Stromal cell of bone marrow (primary cell): ENCODE measurements around the gene TMEM254.
"Not testable (repeated sequence)": the region's sequence is repeated elsewhere in the genome, so short reads cannot be mapped to it uniquely, and the experiment has no call there.

Source experiments
- DNase-seq: peaks from one replicate; pipeline ENCODE4 v3.0.0-alpha.2; 2012; ENCODE audit warnings: low read depth

The TMEM254 gene

GRCh38 chr10:80078448-80079311 lies at the start of gene TMEM254:
TMEM254 (plus strand) TSS chr10:80078665; CDS start chr10:80078700, 35 bp downstream.
- peak; percentile 83 for DNase-seq

- not testable (repeated sequence) for DNase-seq
These were observed 49.3 kb upstream of the TMEM254 start for GRCh38 chr10:80029205-80029604.

- DNase-seq: not testable (repeated sequence)
These were observed 48.6 kb upstream of the TMEM254 start for GRCh38 chr10:80029865-80030264.

- no peak for DNase-seq
These were observed 46.0 kb upstream of the TMEM254 start for GRCh38 chr10:80032503-80032902.

GRCh38 chr10:80034766-80035165 lies 43.7 kb upstream of the TMEM254 start:
- DNase-seq: not testable (repeated sequence)

- DNase-seq: not testable (repeated sequence)
These were observed 43.0 kb upstream of the TMEM254 start for GRCh38 chr10:80035430-80035829.

GRCh38 chr10:80036921-80037500 lies 41.5 kb upstream of the TMEM254 start:
- DNase-seq: not testable (repeated sequence)

GRCh38 chr10:80038226-80038625 lies 40.2 kb upstream of the TMEM254 start:
- not testable (repeated sequence) for DNase-seq

- DNase-seq: no peak
These were observed 37.3 kb upstream of the TMEM254 start for GRCh38 chr10:80041162-80041561.

GRCh38 chr10:80044935-80045334 lies 33.5 kb upstream of the TMEM254 start:
- DNase-seq: not testable (repeated sequence)

- peak; percentile 66 for DNase-seq
These were observed 31.6 kb upstream of the TMEM254 start for GRCh38 chr10:80046629-80047441.

GRCh38 chr10:80050752-80051151 lies 27.7 kb upstream of the TMEM254 start:
- no peak for DNase-seq

- DNase-seq: no peak
These were observed 26.5 kb upstream of the TMEM254 start for GRCh38 chr10:80051993-80052392.

GRCh38 chr10:80055760-80056159 lies 22.7 kb upstream of the TMEM254 start:
- no peak for DNase-seq

- no peak for DNase-seq
These were observed 21.3 kb upstream of the TMEM254 start for GRCh38 chr10:80057171-80057570.

GRCh38 chr10:80064120-80064886 lies 14.2 kb upstream of the TMEM254 start:
- peak; percentile 48 for DNase-seq

GRCh38 chr10:80066809-80067208 lies 11.7 kb upstream of the TMEM254 start:
- DNase-seq: no peak

GRCh38 chr10:80067821-80068220 lies 10.6 kb upstream of the TMEM254 start:
- DNase-seq: not testable (repeated sequence)

- DNase-seq: no peak
These were observed 10.2 kb upstream of the TMEM254 start for GRCh38 chr10:80068270-80068669.

GRCh38 chr10:80070057-80070456 lies 8.4 kb upstream of the TMEM254 start:
- no peak for DNase-seq

- DNase-seq: no peak
These were observed 5.9 kb upstream of the TMEM254 start for GRCh38 chr10:80072584-80072983.

- DNase-seq: no peak
These were observed 2.7 kb upstream of the TMEM254 start for GRCh38 chr10:80075781-80076180.
